GM21515 (cell line): ENCODE results near the gene BDNF.
A peak's percentile ranks its signal among the peaks of the same experiment; 100 is the strongest.

Experiments
- ATAC-seq: cut with Tn5 transposase; IDR thresholded peaks from one replicate; pipeline ENCODE4 v1.9.1; 2021; ENCODE audit not compliant: unreplicated experiment

BDNF gene

GRCh38 chr11:27707676-27708075, 7.4 kb upstream of the BDNF start:
- no peak for ATAC-seq

GRCh38 chr11:27705873-27706820, 5.9 kb upstream of the BDNF start:
- peak; percentile 78 for ATAC-seq

DNA sequence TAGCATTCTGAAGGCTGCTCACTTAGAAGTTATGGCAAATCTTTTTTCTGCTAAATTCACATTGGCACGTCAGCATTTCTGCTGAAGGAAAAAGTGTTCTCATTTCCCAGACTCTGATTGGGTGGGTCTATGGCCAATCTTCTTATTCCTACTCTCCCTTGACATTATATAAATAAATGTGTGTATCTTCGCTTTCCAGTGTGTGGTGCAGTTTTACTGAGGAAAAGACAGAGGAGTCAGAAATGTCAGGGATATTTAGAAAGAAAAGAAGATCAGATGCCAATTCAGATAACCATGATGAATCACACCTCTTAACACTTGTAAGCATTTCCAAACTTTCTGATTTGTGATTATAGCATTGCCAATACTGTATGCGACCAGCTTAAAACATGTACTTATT, 3.2 kb upstream of the BDNF start:
- no peak for ATAC-seq

DNA sequence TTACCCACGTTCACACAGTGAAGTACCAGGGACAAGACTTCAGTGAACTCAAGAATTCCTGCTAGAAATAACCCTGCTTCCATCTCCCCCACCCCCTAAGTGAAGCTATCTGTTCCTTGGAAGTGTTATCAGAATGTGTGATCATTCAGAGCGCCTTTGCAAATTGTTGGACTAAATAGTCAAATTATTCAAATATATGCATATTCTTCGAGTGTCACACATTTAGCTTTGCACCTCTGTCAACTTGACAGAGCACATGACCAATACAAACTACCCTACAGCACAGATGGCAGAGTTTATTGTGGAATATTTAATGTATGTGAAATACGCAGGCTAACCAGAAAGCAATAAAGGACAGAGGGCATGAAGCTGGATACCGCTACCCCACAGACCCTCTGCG, 2.6 kb upstream of the BDNF start:
- ATAC-seq = no peak

DNA sequence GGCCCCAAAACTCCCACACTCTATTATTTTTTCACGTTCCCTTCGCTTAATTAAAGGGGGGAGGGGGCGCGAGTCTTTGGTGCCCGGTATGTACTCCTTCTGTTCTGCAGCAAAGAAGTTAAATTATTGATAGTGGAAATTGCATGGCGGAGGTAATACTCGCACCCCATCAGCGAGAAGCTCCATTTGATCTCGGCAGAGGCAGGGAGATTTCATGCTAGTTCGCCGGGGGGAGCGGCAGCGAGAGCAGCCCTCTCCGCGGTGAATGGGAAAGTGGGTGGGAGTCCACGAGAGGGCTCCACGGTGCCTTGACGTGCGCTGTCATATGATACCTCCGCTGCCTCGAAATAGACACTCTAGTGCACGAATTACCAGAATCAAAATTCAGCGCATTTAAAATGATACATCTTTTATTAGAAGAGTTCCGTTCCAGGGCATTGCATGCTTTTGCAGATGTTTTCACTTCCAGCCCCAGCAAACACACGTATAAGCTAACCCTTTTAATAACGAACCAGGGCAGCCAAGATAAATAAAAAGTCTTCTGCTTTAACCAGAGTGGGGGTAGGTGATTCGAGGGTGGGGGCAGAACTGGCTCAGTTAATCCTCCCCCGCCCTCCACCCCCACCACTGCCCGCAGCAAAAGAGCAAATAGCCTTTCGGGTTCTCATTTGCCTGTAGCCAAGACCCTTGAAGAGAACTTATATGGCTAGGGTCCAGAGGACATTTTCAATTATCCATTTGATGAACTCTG, 1.3 kb upstream of the BDNF start:
- ATAC-seq = no peak

- ATAC-seq = no peak
Measured at GRCh38 chr11:27699926-27700350, 317 bp downstream of the BDNF start.

- ATAC-seq = no peak
Measured at GRCh38 chr11:27699242-27699925, 871 bp downstream of the BDNF start.

DNA sequence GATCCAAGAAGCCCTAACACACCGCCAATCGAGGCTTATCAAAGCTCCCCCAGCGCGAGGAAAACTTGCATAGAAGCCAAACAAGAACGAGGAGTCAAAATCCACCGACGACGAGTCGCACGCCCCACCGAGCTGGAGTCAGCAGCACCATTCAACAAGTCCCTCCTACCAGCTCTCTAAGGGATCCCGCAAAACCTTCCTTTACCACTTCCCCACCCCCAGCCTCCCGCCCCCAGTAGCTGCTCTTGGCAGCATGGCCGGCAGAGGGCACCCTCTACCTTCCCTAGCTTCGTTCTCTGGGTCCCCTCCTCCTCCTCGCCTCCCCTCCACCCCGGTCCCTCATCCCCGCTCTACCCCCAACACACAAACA, 1.4 kb downstream of the BDNF start:
- ATAC-seq = peak; percentile 72

DNA sequence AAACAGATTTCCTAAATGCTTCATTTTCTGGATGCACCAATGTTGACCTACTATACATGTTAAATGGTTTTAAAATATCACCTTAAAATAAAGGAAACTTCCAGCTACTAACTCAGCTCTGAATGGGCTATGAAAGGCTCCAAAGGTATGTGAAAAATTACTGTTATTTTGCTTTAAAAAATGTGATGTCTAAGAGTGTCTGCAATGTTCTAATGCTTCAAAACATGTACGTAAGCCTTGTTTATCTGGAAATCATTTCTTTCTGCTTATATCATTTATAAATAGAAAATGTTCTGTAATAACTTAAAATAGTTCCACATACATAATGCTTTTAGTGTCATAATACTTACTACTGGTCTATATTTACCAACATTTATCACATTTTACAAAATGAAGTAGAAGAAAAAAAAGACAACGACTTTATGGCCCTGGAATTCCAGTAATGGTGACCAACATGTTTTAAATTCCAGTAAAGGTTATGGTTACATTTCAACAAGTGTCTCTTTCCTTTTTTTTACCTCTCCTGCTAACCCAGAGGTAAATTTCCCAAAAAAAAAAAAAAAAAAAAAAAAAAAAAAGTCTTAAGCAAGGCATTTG, 2.5 kb downstream of the BDNF start:
- ATAC-seq = no peak

GRCh38 chr11:27696961-27697360, 3.3 kb downstream of the BDNF start:
- ATAC-seq = no peak

- no peak for ATAC-seq
Measured at GRCh38 chr11:27696115-27696514, 4.1 kb downstream of the BDNF start.

DNA sequence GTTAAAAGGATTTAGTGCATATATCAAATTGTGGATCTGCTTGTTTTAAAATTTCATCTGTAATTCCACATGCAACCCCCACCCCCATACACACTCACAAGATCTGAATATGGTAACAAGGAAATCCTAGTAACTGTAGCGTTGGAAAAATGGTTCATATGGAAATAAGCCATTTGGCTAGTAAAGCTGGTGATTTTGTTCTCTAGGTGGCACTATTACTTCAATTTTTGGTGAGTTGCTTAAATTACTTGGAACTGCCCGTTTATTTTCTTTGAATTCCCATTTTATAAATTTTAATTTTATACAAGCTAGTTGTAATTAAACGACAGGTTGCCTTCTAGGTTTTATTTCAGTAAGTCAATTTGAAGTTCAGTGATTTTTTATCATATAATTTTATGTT, 5.3 kb downstream of the BDNF start:
- ATAC-seq = no peak

- no peak for ATAC-seq
Measured at GRCh38 chr11:27693398-27693797, 6.9 kb downstream of the BDNF start.

DNA sequence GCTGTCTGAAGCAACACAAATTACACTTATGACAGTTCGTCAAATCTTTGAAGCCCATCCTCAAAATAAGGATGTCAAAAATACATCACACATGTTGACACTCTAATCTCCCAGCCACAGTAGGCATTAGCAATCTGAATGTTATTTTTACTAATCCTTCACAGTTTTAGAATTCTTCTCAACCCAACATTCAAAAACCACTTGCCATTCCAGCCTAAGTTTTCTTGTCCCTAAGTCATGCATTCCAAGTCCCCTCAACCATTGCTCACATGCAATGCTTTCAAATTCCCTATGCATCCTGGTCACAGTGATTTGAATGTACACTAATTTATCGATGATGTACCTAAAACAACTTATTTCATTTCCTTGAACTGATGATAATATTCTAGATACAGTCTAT, 7.5 kb downstream of the BDNF start:
- ATAC-seq = no peak

DNA sequence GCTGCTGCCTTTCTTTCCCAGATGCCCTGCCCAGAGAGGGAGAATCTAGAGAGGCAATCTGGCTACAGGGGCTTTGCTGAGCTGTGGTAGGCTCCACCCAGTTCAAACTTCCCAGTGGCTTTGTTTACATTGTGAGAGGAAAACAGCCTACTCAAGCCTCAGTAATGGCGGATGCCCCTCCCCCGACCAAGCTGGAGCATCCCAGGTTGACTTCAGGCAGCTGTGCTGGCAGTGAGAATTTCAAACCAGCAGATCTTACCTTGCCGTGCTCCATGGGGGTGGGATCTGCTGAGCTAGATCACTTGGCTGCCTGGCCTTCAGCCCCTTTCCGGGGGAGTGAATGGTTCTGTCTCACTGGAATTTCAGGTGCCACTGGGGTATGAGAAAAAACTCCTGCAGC, 12.2 kb downstream of the BDNF start:
- ATAC-seq = no peak

GRCh38 chr11:27681664-27682063, 18.6 kb downstream of the BDNF start:
- no peak for ATAC-seq

DNA sequence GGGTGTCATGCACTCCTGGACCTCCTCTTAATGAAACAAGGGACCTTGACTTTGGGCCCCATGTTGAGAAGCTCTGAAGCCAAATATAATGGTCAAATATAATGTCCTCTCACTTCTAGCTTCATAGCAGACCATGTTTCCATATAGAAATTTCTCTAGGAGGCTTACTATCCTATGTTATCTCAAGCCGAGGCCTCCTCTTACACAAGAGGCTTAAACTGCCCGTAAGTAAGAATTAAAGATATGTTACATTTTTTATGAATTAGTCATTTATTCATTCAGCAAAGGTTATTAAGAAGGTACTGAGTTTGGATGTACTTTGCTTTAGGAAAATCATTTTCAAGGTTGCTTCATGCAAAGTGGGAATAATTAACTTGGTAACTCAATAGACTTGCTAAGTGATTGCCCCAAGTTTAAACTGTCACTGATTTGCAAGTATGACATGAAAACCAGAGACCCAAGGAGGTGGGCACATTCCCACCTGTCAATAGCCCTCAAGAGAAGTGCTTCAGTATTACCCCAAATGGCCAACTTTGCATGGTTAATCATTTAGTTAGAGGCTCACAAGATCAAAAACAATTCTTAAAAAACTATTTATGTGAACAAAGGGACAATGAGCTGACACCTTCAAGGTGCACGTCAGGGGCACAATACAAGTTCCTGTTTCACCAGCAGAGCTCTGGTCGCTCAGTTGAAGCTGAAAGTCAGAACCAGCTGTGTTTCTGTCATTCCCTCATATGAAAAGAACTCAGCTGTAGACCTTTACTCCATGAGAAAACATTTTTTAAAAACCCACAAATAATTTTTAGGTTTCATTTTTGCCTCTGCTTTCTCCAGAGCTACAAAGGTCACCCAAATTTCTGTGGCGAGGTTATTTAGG, 20.9 kb downstream of the BDNF start:
- ATAC-seq = no peak

- no peak for ATAC-seq
Measured at GRCh38 chr11:27678242-27678641, 22.0 kb downstream of the BDNF start.

- ATAC-seq = no peak
Measured at GRCh38 chr11:27677108-27677507, 23.1 kb downstream of the BDNF start.

DNA sequence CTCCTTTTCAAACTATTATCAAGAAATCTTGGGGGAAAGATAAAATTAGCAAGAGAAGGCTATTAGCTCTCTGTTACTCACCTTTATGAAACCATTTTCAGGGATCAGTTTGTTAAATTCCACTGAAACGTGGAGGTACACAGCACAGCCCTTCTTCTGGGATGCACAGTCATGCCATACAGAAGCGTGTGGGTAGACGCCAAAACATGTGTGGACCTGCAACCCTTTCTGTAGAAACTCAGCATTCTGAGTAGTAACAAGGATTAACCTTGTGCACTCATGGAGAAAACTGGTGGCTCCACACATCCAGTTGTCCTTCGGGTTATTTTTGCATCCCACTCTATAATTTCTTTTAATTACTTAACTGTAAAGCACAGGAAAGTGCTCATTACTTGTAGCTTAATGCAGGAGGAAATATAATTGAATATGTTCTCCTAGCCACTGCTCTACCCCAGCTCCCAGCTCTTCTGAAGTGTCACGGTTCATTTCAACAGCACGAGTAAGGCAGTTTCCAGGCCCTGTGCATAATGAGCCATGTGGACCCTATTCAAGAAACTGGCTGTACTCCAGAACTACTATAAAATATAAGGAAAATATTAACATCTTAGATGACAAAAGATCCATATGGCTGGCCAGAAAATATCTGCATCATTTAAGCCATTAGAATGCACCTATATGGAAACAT, 26.1 kb downstream of the BDNF start:
- ATAC-seq = no peak
